Measurements from ENCODE around the gene PTPRM.

DNA sequence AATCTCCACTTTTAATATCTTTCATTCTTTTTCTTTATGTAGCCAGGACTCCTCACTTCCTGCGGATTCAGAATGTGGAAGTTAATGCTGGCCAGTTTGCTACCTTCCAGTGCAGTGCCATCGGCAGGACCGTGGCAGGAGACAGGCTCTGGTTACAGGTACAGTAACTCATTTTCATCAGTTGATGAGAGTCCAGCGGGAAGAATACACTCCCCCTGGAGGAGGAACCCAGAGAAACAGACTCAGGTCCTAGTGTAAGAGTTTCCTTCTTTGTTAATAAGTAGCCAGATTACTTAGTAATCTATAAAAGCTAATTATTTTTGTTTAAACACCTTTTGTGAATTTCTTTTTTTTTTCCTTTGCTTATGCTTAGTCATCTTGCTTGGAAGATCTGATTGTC is 359.4 kb downstream of the PTPRM start:
- no peak for TF ChIP-seq EZH2 (IDR thresholded peaks at IDR 0.05; ENCODE audit: insufficient read depth, poor library complexity, severe bottlenecking)
- TF ChIP-seq EZH2phosphoT487 (IDR thresholded peaks at IDR 0.05; ENCODE audit: insufficient read depth, low read depth), result no peak
